ENCODE measurements around the gene FAM217A.
A peak's percentile ranks its signal among the peaks of the same experiment; 100 is the strongest.

The FAM217A gene

DNA sequence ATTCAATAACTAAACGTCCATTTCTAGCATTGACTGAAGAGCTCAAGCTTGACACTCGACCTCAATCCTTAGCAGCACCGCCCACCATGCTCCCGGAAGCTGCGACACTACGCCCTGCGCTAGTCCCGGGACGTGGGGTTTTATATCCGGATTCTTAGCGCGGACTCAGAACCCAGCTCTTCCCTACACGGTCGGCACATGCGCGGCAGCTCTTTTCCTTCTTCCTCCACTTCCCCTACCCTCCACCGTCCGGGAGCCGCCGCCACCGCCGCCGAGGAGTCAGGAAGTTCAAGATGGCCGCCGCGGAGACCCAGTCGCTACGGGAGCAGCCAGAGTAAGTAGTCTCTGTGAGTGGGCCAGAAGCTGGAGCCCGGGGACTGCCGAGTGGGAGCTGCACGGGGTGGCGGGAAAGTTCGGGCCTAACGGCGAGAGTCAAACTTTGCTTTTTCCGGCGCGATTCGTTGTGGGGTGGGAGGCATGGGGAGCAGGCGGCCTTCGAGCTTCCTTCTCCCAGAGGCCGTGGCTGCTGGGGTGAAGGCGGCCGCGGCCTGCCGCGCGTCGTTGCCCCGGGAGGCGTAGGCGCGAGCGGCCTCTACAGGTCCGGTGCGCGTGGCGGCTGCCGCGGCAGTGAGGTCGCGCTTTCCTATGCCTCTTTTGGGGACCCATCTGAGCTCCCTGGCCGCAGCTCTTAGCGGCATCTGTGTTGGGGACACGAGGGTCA is 57.6 kb downstream of the FAM217A start:
- DNase-seq, result peak; percentile 99

DNA sequence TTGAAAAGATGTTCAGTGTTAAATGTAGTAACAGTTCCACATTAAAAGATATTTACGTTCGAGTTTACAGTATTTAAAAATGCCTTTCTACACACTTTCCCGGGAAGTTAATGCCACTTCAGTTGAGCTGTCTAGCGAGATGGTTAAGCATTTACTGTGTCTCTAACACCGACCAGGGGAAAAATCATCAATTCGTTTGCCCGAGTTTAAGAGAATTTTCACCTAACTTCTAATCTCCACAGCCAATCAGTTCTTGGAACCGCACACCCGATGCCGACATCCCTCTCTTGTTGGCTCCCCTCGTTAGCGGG is 58.2 kb downstream of the FAM217A start:
- DNase-seq, result no peak

DNA sequence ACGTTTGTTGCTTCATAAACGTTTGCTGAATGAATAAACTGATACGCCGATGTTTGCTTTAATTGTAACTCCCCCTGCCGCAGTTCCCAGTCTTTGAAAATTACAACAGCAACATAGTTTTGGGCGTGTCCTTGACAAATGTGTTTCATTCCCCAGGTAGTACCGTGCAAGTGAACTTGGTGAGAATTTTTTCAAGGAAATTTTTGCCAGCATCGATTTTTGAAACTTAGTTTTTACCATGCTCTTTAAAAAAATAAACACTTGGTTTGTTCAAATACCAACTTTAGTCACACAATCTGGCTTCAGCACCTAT is 60.1 kb downstream of the FAM217A start:
- DNase-seq, result no peak

All from NCI-H2029 (cell line).